GM08714 (cell line): ENCODE results near the gene CUL4A.
"Not testable (repeated sequence)": the region's sequence is repeated elsewhere in the genome, so short reads cannot be mapped to it uniquely, and the experiment has no call there.

ENCODE experiments used
- H3K4me3 ChIP-seq: fragments of 200-500 bp; sonication (Bioruptor generic); 2 replicates; pipeline ENCODE4 v1.5.1; 2014; ENCODE audit warnings: mild to moderate bottlenecking, low read length, inconsistent platforms
- ZNF274 ChIP-seq: IDR thresholded peaks from 2 replicates; pipeline ENCODE4 v1.6.1; 2012; ENCODE audit warnings: mild to moderate bottlenecking, low read depth, low read length

Gene CUL4A

DNA sequence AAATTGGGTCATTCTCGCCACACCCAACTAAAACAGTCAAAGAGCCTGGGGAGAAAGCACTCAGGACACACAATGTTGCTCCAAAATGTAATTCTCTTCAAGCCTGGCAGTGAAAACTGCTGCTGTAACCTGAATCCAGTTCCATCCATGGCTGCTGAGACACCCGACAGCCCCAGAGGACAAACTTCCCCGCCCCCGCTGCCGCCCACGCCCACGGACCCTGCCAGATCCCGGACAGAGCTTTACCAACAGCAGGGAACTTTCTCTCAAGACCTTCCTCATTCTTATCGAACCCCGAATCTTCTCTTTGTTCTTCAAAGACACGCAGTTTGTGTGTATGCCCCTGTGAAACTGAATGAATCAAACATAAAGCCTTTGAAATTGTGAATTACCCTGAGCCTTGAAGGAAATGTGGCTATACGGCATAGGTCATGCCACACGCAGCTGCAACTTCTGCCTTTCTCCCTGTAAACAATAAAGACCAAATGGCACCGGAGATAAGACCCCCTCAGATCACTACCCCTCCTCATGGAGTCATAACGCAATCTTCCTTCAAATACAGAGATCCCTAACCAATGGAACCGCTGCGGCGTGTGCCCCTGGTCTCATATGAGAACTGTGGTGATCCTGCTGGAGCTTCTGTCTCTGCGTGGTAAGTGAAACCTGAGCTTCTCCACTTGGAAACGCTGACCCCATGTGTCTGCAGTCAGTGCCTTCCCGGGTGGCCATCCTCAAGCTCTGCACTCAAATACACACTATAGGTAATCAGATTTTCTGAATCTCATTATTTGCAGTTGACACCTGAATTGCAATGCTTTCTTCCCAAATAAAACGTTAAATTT lies 82.8 kb downstream of the CUL4A start:
- no peak overlapping the region for H3K4me3 ChIP-seq
- TF ChIP-seq ZNF274, result no peak

- no peak overlapping the region for H3K4me3 ChIP-seq
- TF ChIP-seq ZNF274, result no peak
Measured at GRCh38 chr13:113293686-113294085, 84.3 kb downstream of the CUL4A start.

GRCh38 chr13:113295776-113296175 lies 86.4 kb downstream of the CUL4A start:
- TF ChIP-seq ZNF274, result no peak
- no peak overlapping the region for H3K4me3 ChIP-seq

DNA sequence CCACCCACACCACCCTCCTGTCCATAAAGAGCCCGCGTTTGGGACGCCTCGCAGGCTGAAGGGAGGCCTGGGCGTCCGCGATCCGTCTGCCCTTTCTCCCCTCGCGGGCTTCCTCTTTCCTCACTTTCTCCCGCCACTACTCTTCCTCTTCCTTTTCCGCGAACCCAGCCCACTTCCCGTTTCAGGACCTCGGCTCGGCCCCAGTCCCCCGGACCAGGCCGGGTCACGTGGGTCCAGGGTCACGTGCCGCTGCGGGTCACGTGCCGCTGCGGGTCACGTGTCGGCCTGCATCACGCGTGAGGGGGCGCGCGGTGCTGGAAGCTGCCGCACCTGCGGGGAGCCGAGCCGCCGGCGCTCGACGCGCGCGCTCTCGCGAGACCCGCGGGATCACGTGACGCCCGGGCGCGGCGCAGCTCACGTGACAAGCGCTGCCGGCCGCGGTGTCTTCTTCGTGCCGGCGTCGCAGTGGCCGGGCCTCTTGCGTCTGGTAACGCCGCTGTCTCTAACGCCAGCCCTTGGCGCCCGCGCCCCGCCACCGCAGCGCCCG lies 87.5 kb downstream of the CUL4A start, which contains the start of gene LAMP1:
Gene LAMP1, plus strand, starts transcription at position 417 of the 547 bp plus-strand sequence. CDS start 196 bp downstream, outside the sequence.
- peak within 1 kb of the TSS; percentile 88 for H3K4me3 ChIP-seq
- TF ChIP-seq ZNF274, result no peak

GRCh38 chr13:113297370-113298042 lies 88.1 kb downstream of the CUL4A start:
- TF ChIP-seq ZNF274, result no peak
- peak overlapping the region; percentile 88 for H3K4me3 ChIP-seq

GRCh38 chr13:113298043-113298945 lies 88.9 kb downstream of the CUL4A start:
- H3K4me3 ChIP-seq, result peak overlapping the region; percentile 88

GRCh38 chr13:113299951-113300350 lies 90.5 kb downstream of the CUL4A start:
- no peak for TF ChIP-seq ZNF274
- H3K4me3 ChIP-seq, result no peak overlapping the region

More at GRCh38 chr13:113298043-113298945, 88.9 kb downstream of the CUL4A start:
- no peak for TF ChIP-seq ZNF274

- no peak for TF ChIP-seq ZNF274
- H3K4me3 ChIP-seq, result no peak overlapping the region
Measured at GRCh38 chr13:113302986-113303385, 93.6 kb downstream of the CUL4A start.

- H3K4me3 ChIP-seq, result no peak overlapping the region
- TF ChIP-seq ZNF274, result no peak
Measured at GRCh38 chr13:113304121-113304520, 94.7 kb downstream of the CUL4A start.

DNA sequence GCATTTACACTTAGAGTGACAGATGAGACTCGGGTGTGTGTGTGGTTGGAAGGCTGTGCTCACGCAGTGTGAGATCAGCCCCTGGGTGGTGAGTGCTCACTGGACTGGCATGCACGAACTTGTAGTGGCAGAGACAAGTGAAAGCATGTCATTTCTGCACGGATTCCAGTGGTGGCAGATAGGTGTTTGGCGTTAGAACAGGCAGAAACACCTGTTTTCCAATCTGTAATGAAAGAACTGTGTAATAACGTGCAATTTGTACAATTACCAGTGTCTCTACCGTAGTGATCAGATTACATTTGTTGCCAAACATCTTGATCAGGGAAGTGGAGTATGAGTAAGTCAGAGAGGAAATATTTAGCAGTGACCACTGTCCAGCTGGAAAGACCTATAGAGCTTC lies 95.8 kb downstream of the CUL4A start:
- TF ChIP-seq ZNF274, result no peak

GRCh38 chr13:113307491-113307890 lies 98.1 kb downstream of the CUL4A start:
- no peak for TF ChIP-seq ZNF274
- no peak overlapping the region for H3K4me3 ChIP-seq

More for the DNA sequence above, 95.8 kb downstream of the CUL4A start:
- H3K4me3 ChIP-seq, result no peak overlapping the region

GRCh38 chr13:113309473-113309872 lies 100.1 kb downstream of the CUL4A start:
- no peak overlapping the region for H3K4me3 ChIP-seq
- no peak for TF ChIP-seq ZNF274

- H3K4me3 ChIP-seq, result not testable (repeated sequence)
Measured at GRCh38 chr13:113314112-113314511, 104.7 kb downstream of the CUL4A start.

GRCh38 chr13:113314895-113315470 lies 105.6 kb downstream of the CUL4A start:
- not testable (repeated sequence) for H3K4me3 ChIP-seq
